ENCODE results near the gene COL20A1.

GRCh38 chr20:63352811-63353221, 59.8 kb downstream of the COL20A1 start:
- TF ChIP-seq, protein P1, sequence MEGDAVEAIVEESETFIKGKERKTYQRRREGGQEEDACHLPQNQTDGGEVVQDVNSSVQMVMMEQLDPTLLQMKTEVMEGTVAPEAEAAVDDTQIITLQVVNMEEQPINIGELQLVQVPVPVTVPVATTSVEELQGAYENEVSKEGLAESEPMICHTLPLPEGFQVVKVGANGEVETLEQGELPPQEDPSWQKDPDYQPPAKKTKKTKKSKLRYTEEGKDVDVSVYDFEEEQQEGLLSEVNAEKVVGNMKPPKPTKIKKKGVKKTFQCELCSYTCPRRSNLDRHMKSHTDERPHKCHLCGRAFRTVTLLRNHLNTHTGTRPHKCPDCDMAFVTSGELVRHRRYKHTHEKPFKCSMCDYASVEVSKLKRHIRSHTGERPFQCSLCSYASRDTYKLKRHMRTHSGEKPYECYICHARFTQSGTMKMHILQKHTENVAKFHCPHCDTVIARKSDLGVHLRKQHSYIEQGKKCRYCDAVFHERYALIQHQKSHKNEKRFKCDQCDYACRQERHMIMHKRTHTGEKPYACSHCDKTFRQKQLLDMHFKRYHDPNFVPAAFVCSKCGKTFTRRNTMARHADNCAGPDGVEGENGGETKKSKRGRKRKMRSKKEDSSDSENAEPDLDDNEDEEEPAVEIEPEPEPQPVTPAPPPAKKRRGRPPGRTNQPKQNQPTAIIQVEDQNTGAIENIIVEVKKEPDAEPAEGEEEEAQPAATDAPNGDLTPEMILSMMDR (IDR thresholded peaks at IDR 0.05), result no peak
- TF ChIP-seq POLR2A (IDR thresholded peaks at IDR 0.05), result no peak
